GM12878 (cell line): ENCODE measurements around the gene UBASH3A. TPM values are rescaled to one million over a fixed set of nuclear protein-coding genes. Genes with fewer than 3 reads are reported as not detected.

Experiments used
- GATAD2B ChIP-seq: fragments of 450-650 bp; conservative IDR thresholded peaks from 2 replicates; pipeline ENCODE4 v1.6.1; 2017; ENCODE audit warnings: low read depth, mild to moderate bottlenecking, moderate library complexity
- HDAC2 ChIP-seq: fragments of 200-600 bp; sonication (generic); IDR thresholded peaks from 2 replicates; pipeline ENCODE4 v1.6.1; 2017
- HDGF ChIP-seq: fragments of 450-650 bp; IDR thresholded peaks from 2 replicates; pipeline ENCODE4 v1.6.1; 2016; ENCODE audit warnings: antibody characterized with exemption
- IKZF2 ChIP-seq, 2 experiments: fragments of 450-650 bp; IDR thresholded peaks; 2 replicates each; pipeline ENCODE4 v1.6.1; 2017; ENCODE audit warnings: mild to moderate bottlenecking in 2 of 2, moderate library complexity in 2 of 2
- IRF4 ChIP-seq: IDR thresholded peaks from 2 replicates; pipeline ENCODE4 v1.6.1; 2011; ENCODE audit warnings: low read depth, low read length
- KDM1A ChIP-seq: fragments of 200-600 bp; sonication (generic); IDR thresholded peaks from 2 replicates; pipeline ENCODE4 v1.6.1; 2016; ENCODE audit warnings: borderline replicate concordance
- MTA2 ChIP-seq: fragments of 450-650 bp; IDR thresholded peaks from 2 replicates; pipeline ENCODE4 v1.6.1; 2016; ENCODE audit warnings: low read depth, mild to moderate bottlenecking, moderate library complexity
- POLR2A ChIP-seq: IDR thresholded peaks from 2 replicates; pipeline ENCODE4 v1.6.1; 2011; ENCODE audit warnings: low read depth, mild to moderate bottlenecking, low read length
- POLR2AphosphoS2 ChIP-seq: IDR thresholded peaks from 2 replicates; pipeline ENCODE4 v1.6.1; 2011; ENCODE audit warnings: low read depth, mild to moderate bottlenecking, low read length, improper control_type of control experiment, moderate library complexity
- RAD21 ChIP-seq: IDR thresholded peaks from 2 replicates; pipeline ENCODE4 v1.6.1; 2011; ENCODE audit warnings: mild to moderate bottlenecking, low read depth, low read length, moderate library complexity; ENCODE audit not compliant: insufficient read depth
- RB1 ChIP-seq: fragments of 450-650 bp; formaldehyde crosslinking; IDR thresholded peaks from 2 replicates; pipeline ENCODE4 v1.6.1; 2017; ENCODE audit warnings: mild to moderate bottlenecking, borderline replicate concordance
- RELA ChIP-seq: fragments of 450-650 bp; IDR thresholded peaks from 2 replicates; pipeline ENCODE4 v1.8.0; 2014; ENCODE audit warnings: borderline replicate concordance; ENCODE audit not compliant: partially characterized antibody
- SMC3 ChIP-seq: IDR thresholded peaks from 2 replicates; pipeline ENCODE4 v1.6.1; 2011; ENCODE audit warnings: low read length, improper control_type of control experiment, borderline replicate concordance
- STAT1 ChIP-seq: fragments of 450-650 bp; conservative IDR thresholded peaks from 2 replicates; pipeline ENCODE4 v1.6.1; 2014; ENCODE audit warnings: antibody characterized with exemption, mild to moderate bottlenecking
- ZNF207 ChIP-seq: fragments of 450-650 bp; IDR thresholded peaks from 2 replicates; pipeline ENCODE4 v1.6.1; 2014; ENCODE audit warnings: antibody characterized with exemption, mild to moderate bottlenecking, borderline replicate concordance
- polyA plus RNA-seq, 11 experiments: library from polyadenylated mRNA; depleted of rRNA in 4 of 11; unstranded in 6 of 11; stranded (reverse) in 5 of 11; fragments of >200 nt; fragmentation: Nextera tagmentation in 4 of 11; fragmentation: Illumina TruSeq in 1 of 11; extraction: Ambion mirVana in 4 of 11; extraction: Trizol in 1 of 11; gene quantifications; 1 replicate in 1 of 11; 2 replicates in 10 of 11; pipeline versions ENCODE4 v1.2.1 to v1.2.3, GENCODE V29; 2011 to 2016; ENCODE audit warnings: inconsistent platforms in 2 of 11, missing spikeins in 2 of 11, low read depth in 1 of 11
- total RNA-seq, 4 experiments: library from RNA; depleted of rRNA in 3 of 4; stranded (reverse); fragments of >200 nt in 3 of 4; fragmentation: Illumina TruSeq in 1 of 4; extraction: Trizol in 1 of 4; gene quantifications; 2 replicates each; pipeline versions ENCODE4 v1.2.1 to v1.2.3, GENCODE V29; 2013 to 2021
- TF ChIP-seq, protein P1 (sequence below): fragments of 450-650 bp; conservative IDR thresholded peaks from 2 replicates; pipeline ENCODE4 v1.6.1; 2017; ENCODE audit warnings: mild to moderate bottlenecking, moderate library complexity
- TF ChIP-seq, protein P2 (sequence below), 3 experiments: IDR thresholded peaks in 2 of 3; conservative IDR thresholded peaks in 1 of 3; 2 replicates each; pipeline ENCODE4 v1.5.1; 2011; ENCODE audit warnings: low read depth in 3 of 3, low read length in 3 of 3, mild to moderate bottlenecking in 3 of 3, control low read depth in 2 of 3, moderate library complexity in 2 of 3, inconsistent platforms in 1 of 3, mixed read lengths in 1 of 3; ENCODE audit not compliant: control insufficient read depth in 2 of 3, insufficient read depth in 1 of 3; ENCODE audit errors: extremely low read depth in 1 of 3
- TF ChIP-seq, protein P3 (sequence below): fragments of 450-650 bp; IDR thresholded peaks from 2 replicates; pipeline ENCODE4 v1.6.1; 2017; ENCODE audit warnings: mild to moderate bottlenecking, moderate library complexity
- TF ChIP-seq, protein P4 (sequence below): IDR thresholded peaks from 2 replicates; pipeline ENCODE4 v1.6.1; 2012; ENCODE audit warnings: low read length, inconsistent platforms

The UBASH3A gene
- total and polyA plus RNA-seq, 10 of the 15 experiments (the other 5 are each of a cell fraction or from before 2014, with no cell fraction given) = 0.04 to 0.39 (median 0.23) TPM; not detected in 1

DNA sequence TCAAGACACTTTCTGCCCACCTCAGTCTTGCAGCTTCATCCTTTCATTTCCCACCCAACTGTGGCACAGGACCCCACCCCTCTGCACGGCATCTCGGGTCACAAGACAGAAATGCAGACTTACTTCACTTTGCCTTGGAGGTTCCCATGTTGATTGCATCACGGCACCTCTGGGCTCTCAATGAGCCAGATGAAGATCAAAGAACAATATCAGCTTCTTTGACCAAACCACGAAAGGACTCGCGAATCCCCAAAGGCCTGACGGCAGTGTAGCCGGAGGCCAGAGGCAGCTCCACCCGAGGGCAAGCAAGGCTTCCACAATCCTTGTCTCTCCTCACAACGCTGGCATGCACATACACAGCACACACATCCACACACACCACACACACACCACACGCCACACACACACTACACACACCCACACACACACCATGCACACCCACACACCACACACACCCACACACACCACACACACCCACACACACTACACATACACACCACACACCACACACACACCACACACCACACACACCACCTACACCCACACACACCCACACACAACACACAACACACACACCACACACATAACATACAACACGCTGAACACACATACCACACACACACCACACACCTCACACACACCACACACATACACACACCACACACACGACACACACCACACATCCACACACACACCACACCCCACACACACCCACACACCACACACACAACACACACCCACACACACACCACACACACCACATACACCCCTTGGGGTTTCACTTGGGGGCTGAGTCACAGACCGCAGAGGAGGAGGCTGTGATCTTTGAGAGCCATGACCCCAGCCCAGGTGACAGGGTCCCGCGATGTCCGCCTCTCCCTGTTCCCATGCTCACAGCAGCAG lies 35.8 kb downstream of the UBASH3A start (continued):
- TF ChIP-seq IKZF2 (IDR thresholded peaks at IDR 0.05) (peak; percentile 67 to 84; a peak in 3 of 4 replicates), IRF4 (peak; percentile 59), POLR2AphosphoS2 (no peak), KDM1A (no peak), HDGF (peak; percentile 99), SMC3 (0 out of 2 replicates have a peak, but pooled peaks have one; percentile 9), STAT1 (no peak), ZNF207 (0 out of 2 replicates have a peak, but pooled peaks have one; percentile 39), RAD21 (0 out of 2 replicates have a peak, but pooled peaks have one; percentile 4), RELA (no peak), MTA2 (peak; percentile 78), RB1 (no peak), POLR2A (no peak), HDAC2 (no peak), GATAD2B (no peak; the same call in 1 of the 2 replicates)
- TF ChIP-seq, protein P1, sequence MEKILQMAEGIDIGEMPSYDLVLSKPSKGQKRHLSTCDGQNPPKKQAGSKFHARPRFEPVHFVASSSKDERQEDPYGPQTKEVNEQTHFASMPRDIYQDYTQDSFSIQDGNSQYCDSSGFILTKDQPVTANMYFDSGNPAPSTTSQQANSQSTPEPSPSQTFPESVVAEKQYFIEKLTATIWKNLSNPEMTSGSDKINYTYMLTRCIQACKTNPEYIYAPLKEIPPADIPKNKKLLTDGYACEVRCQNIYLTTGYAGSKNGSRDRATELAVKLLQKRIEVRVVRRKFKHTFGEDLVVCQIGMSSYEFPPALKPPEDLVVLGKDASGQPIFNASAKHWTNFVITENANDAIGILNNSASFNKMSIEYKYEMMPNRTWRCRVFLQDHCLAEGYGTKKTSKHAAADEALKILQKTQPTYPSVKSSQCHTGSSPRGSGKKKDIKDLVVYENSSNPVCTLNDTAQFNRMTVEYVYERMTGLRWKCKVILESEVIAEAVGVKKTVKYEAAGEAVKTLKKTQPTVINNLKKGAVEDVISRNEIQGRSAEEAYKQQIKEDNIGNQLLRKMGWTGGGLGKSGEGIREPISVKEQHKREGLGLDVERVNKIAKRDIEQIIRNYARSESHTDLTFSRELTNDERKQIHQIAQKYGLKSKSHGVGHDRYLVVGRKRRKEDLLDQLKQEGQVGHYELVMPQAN = no peak
- TF ChIP-seq, protein P2, sequence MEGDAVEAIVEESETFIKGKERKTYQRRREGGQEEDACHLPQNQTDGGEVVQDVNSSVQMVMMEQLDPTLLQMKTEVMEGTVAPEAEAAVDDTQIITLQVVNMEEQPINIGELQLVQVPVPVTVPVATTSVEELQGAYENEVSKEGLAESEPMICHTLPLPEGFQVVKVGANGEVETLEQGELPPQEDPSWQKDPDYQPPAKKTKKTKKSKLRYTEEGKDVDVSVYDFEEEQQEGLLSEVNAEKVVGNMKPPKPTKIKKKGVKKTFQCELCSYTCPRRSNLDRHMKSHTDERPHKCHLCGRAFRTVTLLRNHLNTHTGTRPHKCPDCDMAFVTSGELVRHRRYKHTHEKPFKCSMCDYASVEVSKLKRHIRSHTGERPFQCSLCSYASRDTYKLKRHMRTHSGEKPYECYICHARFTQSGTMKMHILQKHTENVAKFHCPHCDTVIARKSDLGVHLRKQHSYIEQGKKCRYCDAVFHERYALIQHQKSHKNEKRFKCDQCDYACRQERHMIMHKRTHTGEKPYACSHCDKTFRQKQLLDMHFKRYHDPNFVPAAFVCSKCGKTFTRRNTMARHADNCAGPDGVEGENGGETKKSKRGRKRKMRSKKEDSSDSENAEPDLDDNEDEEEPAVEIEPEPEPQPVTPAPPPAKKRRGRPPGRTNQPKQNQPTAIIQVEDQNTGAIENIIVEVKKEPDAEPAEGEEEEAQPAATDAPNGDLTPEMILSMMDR (IDR thresholded peaks at IDR 0.05 in 2 of 3, conservative IDR thresholded peaks at IDR 0.05 in 1 of 3; ENCODE audit: control insufficient read depth in 2 of 3, extremely low read depth in 1 of 3, insufficient read depth in 1 of 3, low read depth in 3 of 3, low read length in 3 of 3) = no peak
- TF ChIP-seq, protein P3, sequence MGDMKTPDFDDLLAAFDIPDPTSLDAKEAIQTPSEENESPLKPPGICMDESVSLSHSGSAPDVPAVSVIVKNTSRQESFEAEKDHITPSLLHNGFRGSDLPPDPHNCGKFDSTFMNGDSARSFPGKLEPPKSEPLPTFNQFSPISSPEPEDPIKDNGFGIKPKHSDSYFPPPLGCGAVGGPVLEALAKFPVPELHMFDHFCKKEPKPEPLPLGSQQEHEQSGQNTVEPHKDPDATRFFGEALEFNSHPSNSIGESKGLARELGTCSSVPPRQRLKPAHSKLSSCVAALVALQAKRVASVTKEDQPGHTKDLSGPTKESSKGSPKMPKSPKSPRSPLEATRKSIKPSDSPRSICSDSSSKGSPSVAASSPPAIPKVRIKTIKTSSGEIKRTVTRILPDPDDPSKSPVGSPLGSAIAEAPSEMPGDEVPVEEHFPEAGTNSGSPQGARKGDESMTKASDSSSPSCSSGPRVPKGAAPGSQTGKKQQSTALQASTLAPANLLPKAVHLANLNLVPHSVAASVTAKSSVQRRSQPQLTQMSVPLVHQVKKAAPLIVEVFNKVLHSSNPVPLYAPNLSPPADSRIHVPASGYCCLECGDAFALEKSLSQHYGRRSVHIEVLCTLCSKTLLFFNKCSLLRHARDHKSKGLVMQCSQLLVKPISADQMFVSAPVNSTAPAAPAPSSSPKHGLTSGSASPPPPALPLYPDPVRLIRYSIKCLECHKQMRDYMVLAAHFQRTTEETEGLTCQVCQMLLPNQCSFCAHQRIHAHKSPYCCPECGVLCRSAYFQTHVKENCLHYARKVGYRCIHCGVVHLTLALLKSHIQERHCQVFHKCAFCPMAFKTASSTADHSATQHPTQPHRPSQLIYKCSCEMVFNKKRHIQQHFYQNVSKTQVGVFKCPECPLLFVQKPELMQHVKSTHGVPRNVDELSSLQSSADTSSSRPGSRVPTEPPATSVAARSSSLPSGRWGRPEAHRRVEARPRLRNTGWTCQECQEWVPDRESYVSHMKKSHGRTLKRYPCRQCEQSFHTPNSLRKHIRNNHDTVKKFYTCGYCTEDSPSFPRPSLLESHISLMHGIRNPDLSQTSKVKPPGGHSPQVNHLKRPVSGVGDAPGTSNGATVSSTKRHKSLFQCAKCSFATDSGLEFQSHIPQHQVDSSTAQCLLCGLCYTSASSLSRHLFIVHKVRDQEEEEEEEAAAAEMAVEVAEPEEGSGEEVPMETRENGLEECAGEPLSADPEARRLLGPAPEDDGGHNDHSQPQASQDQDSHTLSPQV = 0 out of 2 replicates have a peak, but pooled peaks have one; percentile 3
- TF ChIP-seq, protein P4, sequence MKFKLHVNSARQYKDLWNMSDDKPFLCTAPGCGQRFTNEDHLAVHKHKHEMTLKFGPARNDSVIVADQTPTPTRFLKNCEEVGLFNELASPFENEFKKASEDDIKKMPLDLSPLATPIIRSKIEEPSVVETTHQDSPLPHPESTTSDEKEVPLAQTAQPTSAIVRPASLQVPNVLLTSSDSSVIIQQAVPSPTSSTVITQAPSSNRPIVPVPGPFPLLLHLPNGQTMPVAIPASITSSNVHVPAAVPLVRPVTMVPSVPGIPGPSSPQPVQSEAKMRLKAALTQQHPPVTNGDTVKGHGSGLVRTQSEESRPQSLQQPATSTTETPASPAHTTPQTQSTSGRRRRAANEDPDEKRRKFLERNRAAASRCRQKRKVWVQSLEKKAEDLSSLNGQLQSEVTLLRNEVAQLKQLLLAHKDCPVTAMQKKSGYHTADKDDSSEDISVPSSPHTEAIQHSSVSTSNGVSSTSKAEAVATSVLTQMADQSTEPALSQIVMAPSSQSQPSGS = peak; percentile 88
